Lung (tissue), 12 donors: ENCODE measurements around the gene MESD. TPM values are rescaled to one million over a fixed set of nuclear protein-coding genes. Genes with fewer than 3 reads are reported as not detected.

Source experiments
- ATAC-seq: fragments of 200-7000 bp; cut with Tn5 transposase; one replicate; pipeline ENCODE4 v1.9.1; 2020; ENCODE audit warnings: moderate number of reproducible peaks; ENCODE audit not compliant: insufficient read depth, low FRiP score
- DNase-seq, 3 donors: peaks; one replicate each; pipeline ENCODE4 v3.0.0-alpha.2; 2013 to 2017
- H3K27ac ChIP-seq, 2 donors: one replicate each; pipeline ENCODE4 v1.5.1; 2013; ENCODE audit warnings: mild to moderate bottlenecking in 2 of 2, moderate library complexity in 2 of 2, control low read depth in 1 of 2, inconsistent platforms in 1 of 2, low read depth in 1 of 2, low read length in 1 of 2
- H3K27me3 ChIP-seq, 3 donors: one replicate each; pipeline ENCODE4 v1.5.1; 2013; ENCODE audit warnings: low read length in 2 of 3; ENCODE audit not compliant: control insufficient read depth in 3 of 3, insufficient read depth in 3 of 3
- H3K36me3 ChIP-seq, 4 donors: one replicate each; pipeline ENCODE4 v1.5.1; 2013; ENCODE audit warnings: low read length in 4 of 4, mild to moderate bottlenecking in 1 of 4, moderate library complexity in 1 of 4; ENCODE audit not compliant: control insufficient read depth in 4 of 4, insufficient read depth in 4 of 4
- H3K4me1 ChIP-seq, 5 donors: one replicate each; pipeline ENCODE4 v1.5.1; 2013; ENCODE audit warnings: low read length in 5 of 5, mild to moderate bottlenecking in 2 of 5, moderate library complexity in 1 of 5; ENCODE audit not compliant: control insufficient read depth in 5 of 5, insufficient read depth in 5 of 5
- H3K4me3 ChIP-seq: one replicate; pipeline ENCODE4 v1.5.1; 2013; ENCODE audit warnings: mild to moderate bottlenecking, control low read depth, moderate library complexity
- H3K9ac ChIP-seq, 2 donors: one replicate each; pipeline ENCODE4 v1.5.1; 2013; ENCODE audit warnings: low read length in 2 of 2, control low read depth in 1 of 2; ENCODE audit not compliant: insufficient read depth in 1 of 2
- H3K9me3 ChIP-seq, 4 donors: one replicate each; pipeline ENCODE4 v1.5.1; 2013; ENCODE audit warnings: low read length in 3 of 4, mild to moderate bottlenecking in 1 of 4, moderate library complexity in 1 of 4; ENCODE audit not compliant: control insufficient read depth in 4 of 4, insufficient read depth in 3 of 4
- WGBS, 2 donors: extraction: QIAGEN DNeasy Blood & Tissue Kit; methylation state at CpG; one replicate each; pipeline ENCODE4 v1.1.7; 2013; 5-methylcytosine and 5-hydroxymethylcytosine counted together
- polyA plus RNA-seq, 2 donors: library from polyadenylated mRNA; stranded (reverse); fragments of 200-250 nt; gene quantifications; one replicate each; pipeline ENCODE4 v1.2.1, GENCODE V29; 2013
- total RNA-seq, 2 donors: library from RNA; depleted of rRNA in 1 of 2; stranded (reverse); fragments of >200 nt in 1 of 2; gene quantifications; one replicate each; pipeline ENCODE4 v1.2.1, GENCODE V29; 2014 to 2021
- TF ChIP-seq, protein P1 (sequence below): IDR thresholded peaks from 2 replicates; pipeline ENCODE4 v1.5.1; 2012; ENCODE audit warnings: mild to moderate bottlenecking; ENCODE audit errors: control extremely low read depth, extremely low read depth
- donor health status: control.
- donor health status: control.
- donor health status: Bipolar disorder and iron deficiency.
- donor health status: healthy.
- donor health status: DM: yes; HTN: yes; CAD: no.

The MESD gene
- total and polyA plus RNA-seq, 4 donors, result 15.3 to 26.4 (median 21.9) TPM

- H3K36me3 ChIP-seq, result peaks cover 0 to 9% (median 4%) of the 10 kb centered on the region in 4 donors
- 82 to 89% methylated on average over 1 of the region's 1 CpG for WGBS, 2 donors
- no peak overlapping the region for H3K4me3 ChIP-seq
These were observed 8.6 kb upstream of the MESD start for GRCh38 chr15:80998251-80998650.

DNA sequence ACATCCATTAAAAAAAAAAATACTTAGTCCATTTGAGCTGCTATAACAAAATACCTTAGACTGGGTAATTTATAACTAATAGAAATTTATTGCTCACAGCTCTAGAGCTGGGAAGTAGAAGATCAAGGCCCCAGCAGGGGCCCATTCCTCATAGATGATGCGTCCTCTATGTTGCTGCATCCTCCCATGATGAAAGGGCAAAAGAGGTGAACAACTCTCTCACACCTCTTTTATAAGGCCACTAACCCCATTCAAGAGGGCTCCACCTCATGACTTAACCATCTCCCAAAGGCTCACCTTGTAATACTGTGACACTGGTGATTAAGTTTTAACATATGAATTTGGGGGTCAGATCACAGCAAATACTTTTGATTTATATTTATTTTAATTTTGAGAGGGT lies 8.1 kb upstream of the MESD start:
- H3K27ac ChIP-seq, result no peak overlapping the region
- no peaks in the 10 kb centered on the region for H3K27me3 ChIP-seq
- peaks cover 0 to 14% (median 5%) of the 10 kb centered on the region in 5 donors for H3K4me1 ChIP-seq
- H3K36me3 ChIP-seq, result peaks cover 0 to 4% (median 2%) of the 10 kb centered on the region in 4 donors
- TF ChIP-seq, protein P1, sequence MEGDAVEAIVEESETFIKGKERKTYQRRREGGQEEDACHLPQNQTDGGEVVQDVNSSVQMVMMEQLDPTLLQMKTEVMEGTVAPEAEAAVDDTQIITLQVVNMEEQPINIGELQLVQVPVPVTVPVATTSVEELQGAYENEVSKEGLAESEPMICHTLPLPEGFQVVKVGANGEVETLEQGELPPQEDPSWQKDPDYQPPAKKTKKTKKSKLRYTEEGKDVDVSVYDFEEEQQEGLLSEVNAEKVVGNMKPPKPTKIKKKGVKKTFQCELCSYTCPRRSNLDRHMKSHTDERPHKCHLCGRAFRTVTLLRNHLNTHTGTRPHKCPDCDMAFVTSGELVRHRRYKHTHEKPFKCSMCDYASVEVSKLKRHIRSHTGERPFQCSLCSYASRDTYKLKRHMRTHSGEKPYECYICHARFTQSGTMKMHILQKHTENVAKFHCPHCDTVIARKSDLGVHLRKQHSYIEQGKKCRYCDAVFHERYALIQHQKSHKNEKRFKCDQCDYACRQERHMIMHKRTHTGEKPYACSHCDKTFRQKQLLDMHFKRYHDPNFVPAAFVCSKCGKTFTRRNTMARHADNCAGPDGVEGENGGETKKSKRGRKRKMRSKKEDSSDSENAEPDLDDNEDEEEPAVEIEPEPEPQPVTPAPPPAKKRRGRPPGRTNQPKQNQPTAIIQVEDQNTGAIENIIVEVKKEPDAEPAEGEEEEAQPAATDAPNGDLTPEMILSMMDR, result no peak
- H3K9me3 ChIP-seq, result peaks cover 0 to 3% (median under 1%) of the 10 kb centered on the region in 4 donors
- 98 to 100% methylated on average over 1 of the region's 1 CpG for WGBS, 2 donors
- no peak for ATAC-seq
- no peak overlapping the region for H3K9ac ChIP-seq
- no peak for DNase-seq
- no peak overlapping the region for H3K4me3 ChIP-seq

More at GRCh38 chr15:80998251-80998650, 8.6 kb upstream of the MESD start:
- H3K27me3 ChIP-seq, result no peaks in the 10 kb centered on the region
- DNase-seq, result no peak
- H3K9me3 ChIP-seq, result peaks cover 0 to 3% (median 1%) of the 10 kb centered on the region in 4 donors
- no peak overlapping the region for H3K9ac ChIP-seq
- H3K4me1 ChIP-seq, result peaks cover 0 to 17% (median 10%) of the 10 kb centered on the region in 5 donors
- TF ChIP-seq, protein P1, result no peak
- no peak for ATAC-seq
- peak overlapping the region in 1 of 2 donors; percentile 78 for H3K27ac ChIP-seq

DNA sequence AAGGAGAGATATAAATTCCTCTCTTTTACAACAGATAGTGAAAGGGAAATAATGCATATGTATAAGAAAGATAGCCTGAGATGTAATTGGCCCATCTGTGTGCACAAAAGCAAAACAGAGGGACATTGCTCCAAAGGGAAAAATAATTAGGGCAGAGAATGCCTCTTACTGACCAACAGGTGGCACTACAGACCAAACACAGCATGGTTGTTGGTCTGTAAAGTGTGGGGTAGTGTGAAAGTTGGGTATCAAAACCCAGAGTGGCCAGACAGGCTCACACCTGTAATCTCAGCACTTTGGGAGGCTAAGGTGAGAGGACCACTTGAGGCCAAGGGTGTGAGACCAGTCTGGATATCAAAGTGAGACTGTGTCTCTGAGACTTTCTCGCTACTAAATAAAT lies 6.6 kb upstream of the MESD start:
- H3K27ac ChIP-seq, result no peak overlapping the region
- ATAC-seq (no peak), DNase-seq (no peak)
- H3K27me3 ChIP-seq, result no peaks in the 10 kb centered on the region
- H3K36me3 ChIP-seq, result no peaks in the 10 kb centered on the region
- no peak overlapping the region for H3K4me3 ChIP-seq
- TF ChIP-seq, protein P1, result no peak
- H3K9me3 ChIP-seq, result peaks cover 0 to 3% (median 0%) of the 10 kb centered on the region in 4 donors
- 100% methylated on average over 1 of the region's 1 CpG for WGBS, 2 donors
- no peak overlapping the region for H3K9ac ChIP-seq
- peaks cover 0 to 7% (median 2%) of the 10 kb centered on the region in 5 donors for H3K4me1 ChIP-seq

- WGBS, 2 donors, result 91 to 98% methylated on average over 1 of the region's 1 CpG
- no peaks in the 10 kb centered on the region for H3K36me3 ChIP-seq
- H3K4me1 ChIP-seq, result peaks cover 0 to 17% (median 12%) of the 10 kb centered on the region in 5 donors
- peaks cover 0 to 3% (median 0%) of the 10 kb centered on the region in 4 donors for H3K9me3 ChIP-seq
- H3K27me3 ChIP-seq, result no peaks in the 10 kb centered on the region
- no peak for ATAC-seq
- TF ChIP-seq, protein P1, result no peak
- no peak overlapping the region for H3K27ac ChIP-seq
- no peak overlapping the region for H3K4me3 ChIP-seq
- no peak for DNase-seq
- no peak overlapping the region for H3K9ac ChIP-seq
These were observed 2.8 kb upstream of the MESD start for GRCh38 chr15:80992441-80992840.
